NCI-H187 (cell line): ENCODE results near the gene TM4SF4.

Experiments used
- DNase-seq, 2 experiments: peaks; one replicate each; lab custom pipeline; 2025; lab: John Stamatoyannopoulos, UW

TM4SF4 gene

GRCh38 chr3:149512073-149512782 is 37.7 kb downstream of the TM4SF4 start:
- DNase-seq: peak; percentile 9 to 35

GRCh38 chr3:149514471-149514870 is 40.0 kb downstream of the TM4SF4 start:
- DNase-seq: no peak

- no peak for DNase-seq
Observed at GRCh38 chr3:149515249-149515648, 40.8 kb downstream of the TM4SF4 start.

GRCh38 chr3:149516920-149517319 is 42.4 kb downstream of the TM4SF4 start:
- DNase-seq: no peak

GRCh38 chr3:149519912-149520311 is 45.4 kb downstream of the TM4SF4 start:
- DNase-seq: no peak

GRCh38 chr3:149523512-149524299 is 49.2 kb downstream of the TM4SF4 start:
- DNase-seq: no peak

- no peak for DNase-seq
Observed at GRCh38 chr3:149527531-149528339, 53.2 kb downstream of the TM4SF4 start.

GRCh38 chr3:149528340-149528650 is 53.8 kb downstream of the TM4SF4 start:
- DNase-seq: no peak

GRCh38 chr3:149529099-149529498 is 54.6 kb downstream of the TM4SF4 start:
- no peak for DNase-seq

GRCh38 chr3:149532489-149533180 is 58.1 kb downstream of the TM4SF4 start:
- no peak for DNase-seq

GRCh38 chr3:149534082-149534481 is 59.6 kb downstream of the TM4SF4 start:
- no peak for DNase-seq

- peak in 1 of 2 experiments; percentile 44 for DNase-seq
Observed at GRCh38 chr3:149534671-149535332, 60.3 kb downstream of the TM4SF4 start.

- DNase-seq: no peak
Observed at GRCh38 chr3:149535333-149535685, 60.8 kb downstream of the TM4SF4 start.

GRCh38 chr3:149536429-149536828 is 61.9 kb downstream of the TM4SF4 start:
- DNase-seq: no peak

GRCh38 chr3:149538371-149538770 is 63.9 kb downstream of the TM4SF4 start:
- no peak for DNase-seq

- DNase-seq: no peak
Observed at GRCh38 chr3:149541091-149541491, 66.6 kb downstream of the TM4SF4 start.

- DNase-seq: no peak
Observed at GRCh38 chr3:149542375-149543312, 68.1 kb downstream of the TM4SF4 start.

GRCh38 chr3:149545049-149545448 is 70.6 kb downstream of the TM4SF4 start:
- no peak for DNase-seq

GRCh38 chr3:149547413-149547812 is 72.9 kb downstream of the TM4SF4 start:
- no peak for DNase-seq

- no peak for DNase-seq
Observed at GRCh38 chr3:149547954-149548668, 73.6 kb downstream of the TM4SF4 start.
